ENCODE data around the gene RPH3AL. TPM values are rescaled to one million over a fixed set of nuclear protein-coding genes. Genes with fewer than 3 reads are reported as not detected.

The RPH3AL gene
- total RNA-seq, 4 donors from 2014 or later: 8.6 to 21.0 (median 17.4) TPM

GRCh38 chr17:193426-193810, 159.2 kb downstream of the RPH3AL start:
- Histone ChIP-seq H3K4me3 (no peak overlapping the region), H3K27me3 (peaks cover 73% of the 10 kb centered on the region), H3K9me3 (no peaks in the 10 kb centered on the region), H3K27ac (no peak overlapping the region), H3K36me3 (no peaks in the 10 kb centered on the region), H3K4me1 (no peaks in the 10 kb centered on the region)
- WGBS, 2 donors (ENCODE audit: low coverage in 1 of 2): 100% methylated on average over 2 to 4 of the region's 8 CpGs
- TF ChIP-seq CTCF (IDR thresholded peaks at IDR 0.05): no peak
- no peak for TF ChIP-seq POLR2A (IDR thresholded peaks at IDR 0.05)
- TF ChIP-seq EP300 (IDR thresholded peaks at IDR 0.05): no peak
- ATAC-seq: no peak

GRCh38 chr17:192666-193425, 159.8 kb downstream of the RPH3AL start:
- no peaks in the 10 kb centered on the region for H3K4me1 ChIP-seq
- H3K27me3 ChIP-seq: peaks cover 71% of the 10 kb centered on the region
- no peak overlapping the region for H3K4me3 ChIP-seq
- WGBS, 2 donors (ENCODE audit: low coverage in 1 of 2): 100% methylated on average over 1 of the region's 21 CpGs; no CpG with 5 or more reads in 1 of the 2 donors
- ATAC-seq: no peak
- H3K27ac ChIP-seq: no peak overlapping the region
- H3K36me3 ChIP-seq: no peaks in the 10 kb centered on the region
- H3K9me3 ChIP-seq: no peaks in the 10 kb centered on the region
- no peak for TF ChIP-seq CTCF (IDR thresholded peaks at IDR 0.05)
- no peak for TF ChIP-seq EP300 (IDR thresholded peaks at IDR 0.05)

- Histone ChIP-seq H3K4me1 (no peaks in the 10 kb centered on the region), H3K9me3 (no peaks in the 10 kb centered on the region), H3K36me3 (no peaks in the 10 kb centered on the region), H3K4me3 (no peak overlapping the region), H3K27me3 (peaks cover 58% of the 10 kb centered on the region), H3K27ac (no peak overlapping the region)
- no peak for ATAC-seq
- WGBS, 2 donors (ENCODE audit: low coverage in 1 of 2): 64 to 68% methylated on average over 7 of the region's 7 CpGs
- TF ChIP-seq CTCF (IDR thresholded peaks at IDR 0.05) (no peak), POLR2AphosphoS5 (IDR thresholded peaks at IDR 0.05) (no peak), POLR2A (IDR thresholded peaks at IDR 0.05) (no peak), EP300 (IDR thresholded peaks at IDR 0.05) (no peak)
These were observed 163.2 kb downstream of the RPH3AL start for GRCh38 chr17:189444-189843.

GRCh38 chr17:187130-187529, 165.5 kb downstream of the RPH3AL start:
- H3K4me3 ChIP-seq: no peak overlapping the region
- no CpG with 5 or more reads among the region's 2 CpGs for WGBS, 2 donors (ENCODE audit: low coverage in 1 of 2)
- H3K36me3 ChIP-seq: no peaks in the 10 kb centered on the region

More at GRCh38 chr17:187130-187529, 165.5 kb downstream of the RPH3AL start:
- Histone ChIP-seq H3K27ac (no peak overlapping the region), H3K9me3 (no peaks in the 10 kb centered on the region), H3K4me1 (peaks cover 0 to 2% (median 0%) of the 10 kb centered on the region in 3 donors), H3K27me3 (peaks cover 61% of the 10 kb centered on the region)
- TF ChIP-seq EP300 (IDR thresholded peaks at IDR 0.05) (no peak), CTCF (IDR thresholded peaks at IDR 0.05) (no peak), POLR2A (IDR thresholded peaks at IDR 0.05) (no peak), POLR2AphosphoS5 (IDR thresholded peaks at IDR 0.05) (no peak)
- no peak for ATAC-seq

Measured in gastroesophageal sphincter (tissue), 4 donors.